Skin of body (tissue), 2 donors: ENCODE data around the gene ENGASE. TPM values are rescaled to one million over a fixed set of nuclear protein-coding genes. Genes with fewer than 3 reads are reported as not detected.

Experiments used
- DNase-seq: peaks from one replicate; lab custom pipeline; 2025; lab: John Stamatoyannopoulos, UW
- total RNA-seq: library from RNA; depleted of rRNA; stranded (reverse); fragments of >200 nt; gene quantifications from one replicate; pipeline ENCODE4 v1.2.3, GENCODE V29; 2014

Gene ENGASE
- total RNA-seq, 1 donor from 2014 or later = 24.7 TPM

DNA sequence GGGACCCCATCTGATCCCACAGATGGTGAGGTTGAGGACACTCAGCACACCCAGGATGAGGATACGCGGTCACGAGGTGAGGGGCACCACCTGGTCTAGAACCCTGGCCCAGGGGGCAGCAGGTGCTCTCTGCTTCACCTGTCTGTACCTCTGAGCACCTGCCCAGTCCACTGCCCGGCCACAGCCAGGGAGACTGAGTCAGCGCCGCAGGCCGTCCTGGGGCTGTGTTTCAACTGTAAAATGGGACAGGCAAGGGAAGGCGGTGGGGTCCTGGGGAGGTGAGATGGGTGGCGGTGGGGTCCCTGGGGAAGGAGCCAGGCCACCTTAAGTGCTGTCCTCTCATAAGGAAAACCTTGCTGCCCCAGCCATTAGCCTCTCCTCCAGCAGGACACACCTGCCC, 60.4 kb downstream of the ENGASE start:
- DNase-seq = no peak

DNA sequence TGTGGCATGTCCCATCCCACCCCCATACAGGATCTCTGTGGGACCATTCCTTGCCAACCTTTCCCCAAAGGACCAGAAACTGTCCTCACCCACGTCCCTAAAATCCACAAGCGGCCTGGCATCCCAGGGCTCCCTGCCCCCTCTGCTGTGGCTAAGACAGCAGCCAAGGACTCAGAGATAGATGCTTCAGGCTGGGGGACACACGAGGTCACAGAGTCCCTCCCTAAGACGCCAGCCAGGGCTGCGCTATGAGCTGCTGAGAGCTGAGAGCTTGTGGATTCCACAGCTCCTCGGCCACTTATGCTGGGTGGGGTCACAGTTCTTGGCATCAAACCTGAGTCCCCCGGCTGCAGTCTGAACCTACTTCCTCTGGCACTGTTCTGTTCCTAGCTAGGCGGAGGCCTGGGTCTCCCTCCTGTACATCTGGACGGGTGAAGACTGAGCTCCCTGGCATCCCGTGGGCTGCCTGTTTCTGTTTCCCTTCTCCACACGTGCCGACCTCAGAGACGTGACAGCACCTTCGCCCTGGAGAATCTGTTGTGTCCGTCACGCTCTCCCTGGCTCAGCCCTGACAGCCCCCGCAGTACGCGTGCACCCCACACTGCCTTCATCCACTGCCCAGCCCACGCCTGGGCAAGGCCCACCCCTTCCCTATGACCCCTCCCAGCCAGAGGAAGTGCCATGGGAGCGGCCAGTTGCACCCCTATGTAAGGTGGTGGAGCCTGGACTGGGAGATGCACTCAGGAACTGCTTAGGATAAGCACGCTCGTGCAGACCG, 61.2 kb downstream of the ENGASE start:
- DNase-seq = no peak

Other genes starting within 250 kb of the ENGASE start
- gene USP36, start 234.0 kb upstream of the ENGASE start, total RNA-seq = 43.3 TPM
- gene CEP295NL, start 171.6 kb upstream of the ENGASE start, total RNA-seq = 10.2 TPM
- 101 TPM for gene TIMP2, start 149.4 kb upstream of the ENGASE start, total RNA-seq
- gene LGALS3BP, start 94.9 kb upstream of the ENGASE start, total RNA-seq = 52.1 TPM
- 17.9 TPM for gene CANT1, start 65.1 kb upstream of the ENGASE start, total RNA-seq
- 15.8 TPM for gene C1QTNF1, start 50.7 kb upstream of the ENGASE start, total RNA-seq